Measurements from ENCODE around the gene BMERB1.

The BMERB1 gene

DNA sequence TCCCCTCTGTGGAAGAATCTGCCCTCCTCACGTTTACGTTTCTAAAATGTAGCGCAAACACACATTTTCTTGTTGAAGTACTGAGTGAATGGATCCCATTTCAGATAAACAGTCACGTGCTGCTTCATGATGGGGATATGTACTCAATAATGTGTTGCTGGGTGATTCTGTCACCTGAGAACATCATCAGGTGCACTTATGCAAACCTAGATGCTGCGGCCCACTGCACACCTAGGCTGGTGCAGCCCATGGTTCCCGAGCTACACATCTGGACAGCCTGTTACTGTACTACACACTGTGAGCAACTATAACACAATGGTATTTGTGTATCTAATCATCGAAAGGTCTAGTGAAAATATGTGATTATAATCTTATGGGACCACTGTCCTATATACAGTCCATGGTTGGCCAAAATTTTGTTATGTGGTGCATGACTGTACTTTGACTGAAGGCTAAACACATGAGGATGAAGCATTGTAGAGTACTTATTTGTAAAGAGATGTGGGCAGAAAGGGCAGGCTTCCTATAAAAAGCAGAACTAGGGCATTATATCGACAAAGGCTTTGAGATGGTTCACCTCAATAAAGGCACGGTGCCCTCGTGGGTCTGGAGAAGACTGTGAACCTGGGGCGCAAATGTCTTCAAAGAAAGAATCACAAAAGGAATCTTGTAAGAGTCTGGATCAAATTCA, 182.2 kb downstream of the BMERB1 start:
- DNase-seq: no peak

DNA sequence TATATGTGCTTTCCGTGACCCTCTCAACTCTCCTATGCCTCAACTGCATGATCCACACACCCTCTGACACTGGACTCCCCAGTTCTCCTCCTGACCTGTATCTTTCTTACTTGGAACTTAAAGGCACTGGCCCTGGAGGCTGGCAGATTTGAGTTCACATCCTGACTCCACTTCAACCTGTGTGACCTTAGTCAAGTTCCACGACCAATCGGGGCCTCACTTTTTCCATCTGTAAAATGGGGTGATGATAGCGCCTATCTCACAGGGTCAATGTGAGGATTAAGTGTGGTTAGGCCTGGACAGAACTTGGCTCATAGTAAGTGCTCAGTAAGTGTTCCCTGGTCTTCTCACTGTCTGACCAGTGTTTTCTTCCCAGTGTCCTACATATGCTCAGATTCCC, 183.5 kb downstream of the BMERB1 start:
- no peak for DNase-seq

DNA sequence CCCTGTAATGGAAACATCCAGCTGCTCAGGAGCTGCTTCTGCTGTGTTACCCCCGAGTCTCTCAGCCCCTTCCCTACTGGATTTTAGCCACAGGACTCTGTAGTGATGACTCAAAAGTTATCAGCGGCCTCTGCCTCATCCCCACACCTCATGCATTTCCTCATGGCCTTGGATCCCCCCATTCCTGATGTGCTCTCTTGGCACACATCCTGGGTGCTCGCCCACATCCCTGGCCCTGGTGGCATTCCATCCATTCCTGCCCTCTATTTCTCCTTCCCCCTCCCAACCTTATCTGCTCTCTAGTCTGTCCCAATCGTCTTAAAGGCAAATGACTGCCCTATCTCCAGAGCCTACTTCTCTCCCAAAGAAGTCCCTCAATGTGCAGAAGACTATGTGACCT, 184.0 kb downstream of the BMERB1 start:
- DNase-seq: no peak

DNA sequence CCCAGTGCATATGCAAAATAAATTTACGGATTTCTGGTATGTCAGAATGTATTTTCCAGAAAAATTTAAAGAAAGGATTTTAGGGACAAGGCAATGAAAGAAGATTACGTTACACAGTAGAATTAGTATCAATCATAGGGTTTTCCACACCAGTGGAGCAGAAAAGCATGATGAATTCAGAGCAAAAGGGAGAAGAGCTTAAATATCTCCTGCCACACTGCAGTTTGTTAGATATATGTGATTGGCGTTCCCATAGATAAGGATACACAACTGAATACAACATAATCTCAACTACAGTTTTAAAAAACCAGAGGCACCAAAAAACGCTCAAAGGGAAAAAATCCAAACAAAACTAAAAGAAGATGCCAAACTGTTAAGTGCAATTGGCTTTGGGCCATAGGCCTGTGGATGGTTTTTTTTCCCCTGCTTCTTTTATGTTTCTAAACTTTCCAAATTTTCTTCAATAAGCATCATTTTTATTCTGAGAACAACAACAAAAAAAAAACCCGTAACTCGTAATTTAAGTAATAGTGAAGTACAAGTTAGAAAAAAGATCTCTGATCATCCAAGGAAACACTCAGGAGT, 186.3 kb downstream of the BMERB1 start:
- DNase-seq: no peak

DNA sequence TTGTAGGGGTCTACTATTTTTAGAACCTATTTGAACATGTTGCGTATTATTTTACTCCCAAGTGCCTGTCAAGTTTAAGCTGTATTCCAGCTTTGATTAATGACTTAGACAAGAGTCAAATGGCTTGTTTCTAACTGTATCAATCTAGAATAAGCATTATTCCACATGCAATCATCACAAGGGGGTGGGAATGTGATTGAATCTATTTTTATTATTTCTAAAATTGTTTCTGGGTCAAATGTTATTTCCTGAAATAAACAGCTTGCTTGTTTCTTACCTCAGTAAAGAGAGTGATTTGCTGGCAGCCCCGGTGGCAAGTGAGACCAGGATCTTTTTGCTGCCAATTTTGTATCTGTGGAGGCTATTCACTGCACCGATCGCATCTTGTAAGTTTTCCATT, 187.1 kb downstream of the BMERB1 start:
- DNase-seq: no peak

DNA sequence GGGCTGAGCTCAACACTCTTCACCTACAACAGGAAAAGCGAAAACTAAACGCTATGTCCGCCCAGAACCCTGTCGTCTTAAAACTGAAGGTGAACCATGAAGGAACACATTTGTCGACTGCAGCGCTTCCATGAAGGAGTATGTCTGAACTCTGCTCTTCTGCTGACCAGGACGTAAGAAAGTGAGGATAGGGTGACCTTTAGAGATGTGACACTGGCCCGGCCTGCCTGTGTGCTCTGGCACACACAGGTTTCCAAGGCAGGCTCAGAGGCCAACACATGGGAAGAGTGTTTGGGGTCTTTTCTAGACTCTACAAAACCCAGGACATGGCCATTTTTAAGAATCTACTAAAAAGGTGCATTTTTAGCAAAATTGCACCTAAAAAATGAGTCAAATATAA, 187.5 kb downstream of the BMERB1 start:
- no peak for DNase-seq

DNA sequence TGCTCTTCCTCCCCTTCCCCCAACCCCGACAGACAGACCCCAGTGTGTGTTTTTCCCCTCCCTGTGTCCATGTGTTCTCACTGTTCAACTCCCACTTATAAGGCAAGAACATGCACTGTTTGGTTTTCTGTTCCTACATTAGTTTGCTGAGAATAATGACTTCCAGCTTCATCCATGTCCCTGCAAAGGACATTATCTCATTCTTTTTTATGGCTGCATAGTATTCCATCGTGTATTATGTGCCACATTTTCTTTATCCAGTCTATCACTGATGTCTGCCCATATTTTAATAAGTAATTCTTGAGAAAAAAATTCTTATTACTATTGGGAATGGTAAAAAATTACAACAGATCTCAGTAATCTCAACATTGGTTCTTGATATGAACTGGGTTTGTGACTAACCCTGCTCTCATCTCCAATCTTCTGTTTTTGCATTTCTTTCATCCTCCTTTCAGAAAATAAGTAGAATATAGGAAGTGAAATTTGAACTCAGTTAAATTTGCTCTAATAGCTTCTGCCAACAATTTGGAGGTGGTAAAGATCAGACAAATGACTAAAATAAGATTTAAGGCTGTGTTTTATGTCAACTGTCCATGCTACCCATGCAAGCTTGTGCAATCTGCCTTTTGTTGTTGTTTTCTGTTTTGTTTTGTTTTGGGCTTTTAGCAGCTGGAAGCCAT, 197.5 kb downstream of the BMERB1 start:
- no peak for DNase-seq

DNA sequence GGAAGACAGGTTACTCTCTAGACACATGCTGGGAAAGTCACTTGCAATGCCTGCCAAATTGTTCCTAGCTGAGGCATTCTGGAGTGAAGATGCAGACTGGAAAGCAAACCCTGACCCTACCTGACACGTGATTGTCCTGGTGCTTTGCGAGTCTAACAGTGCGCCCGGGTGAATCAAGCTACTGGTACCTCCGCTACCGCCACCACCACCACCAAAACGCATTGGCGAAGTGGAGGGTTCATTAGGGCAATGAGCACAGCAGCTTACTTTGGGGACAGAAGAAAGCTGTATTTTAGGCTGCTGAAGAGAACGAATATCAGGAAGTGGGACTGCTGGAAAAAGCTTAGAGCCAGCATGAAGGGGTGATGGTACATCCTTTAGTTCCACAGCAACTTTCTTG, 201.5 kb downstream of the BMERB1 start:
- DNase-seq: no peak

DNA sequence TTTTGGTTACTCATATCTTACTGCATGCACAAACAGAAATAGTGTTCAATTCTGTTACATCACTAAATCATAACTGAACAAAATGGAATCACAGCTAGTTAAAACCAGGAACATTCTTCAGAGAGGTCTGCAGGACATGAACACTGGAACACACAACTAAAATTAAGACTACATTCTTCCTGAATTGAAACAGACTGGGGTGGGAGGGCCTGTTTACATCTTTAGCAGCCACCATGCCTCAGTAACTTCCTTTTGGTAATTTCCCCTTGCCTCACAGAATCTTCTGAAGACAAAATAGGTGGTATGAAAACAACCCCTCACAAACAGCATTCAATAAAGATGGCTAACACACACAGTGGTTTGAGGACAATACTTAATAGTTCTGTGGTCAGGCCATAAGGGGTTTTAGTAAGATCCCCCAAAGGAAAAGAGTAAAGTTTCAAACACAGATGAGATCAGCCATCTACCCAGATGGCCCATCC, 202.0 kb downstream of the BMERB1 start:
- DNase-seq: no peak

All from stimulated activated CD4-positive, alpha-beta T cell treated with anti-CD3 and anti-CD28 coated beads, Interleukin-4, amount 100 ng/mL, for 4 hours (primary cell).